HepG2 (cell line): ENCODE results near the gene THAP5. TPM values are rescaled to one million over a fixed set of nuclear protein-coding genes. Genes with fewer than 3 reads are reported as not detected.

ENCODE experiments used
- ARID4A ChIP-seq: sonication (generic); formaldehyde crosslinking; IDR thresholded peaks from 2 replicates; pipeline ENCODE4 v1.5.0; 2020; ENCODE audit warnings: mild to moderate bottlenecking, missing genetic modification reagents, borderline replicate concordance
- DBP ChIP-seq: sonication (generic); formaldehyde crosslinking; IDR thresholded peaks from 2 replicates; pipeline ENCODE4 v1.4.0; 2020; ENCODE audit warnings: missing genetic modification reagents; ENCODE audit errors: not compliant biosample characterization
- HDAC1 ChIP-seq: sonication (generic); formaldehyde crosslinking; IDR thresholded peaks from 2 replicates; pipeline ENCODE4 v1.5.1; 2020; ENCODE audit warnings: mild to moderate bottlenecking, missing genetic modification reagents
- KDM4B ChIP-seq: sonication (generic); formaldehyde crosslinking; IDR thresholded peaks from 2 replicates; pipeline ENCODE4 v1.4.0; 2020; ENCODE audit warnings: missing genetic modification reagents
- MXD3 ChIP-seq: IDR thresholded peaks from 2 replicates; pipeline ENCODE4 v1.6.1; 2016; ENCODE audit warnings: mild to moderate bottlenecking, missing biosample characterization, missing genetic modification reagents
- PHF20 ChIP-seq: sonication (generic); formaldehyde crosslinking; IDR thresholded peaks from 2 replicates; pipeline ENCODE4 v1.5.0; 2020; ENCODE audit warnings: mild to moderate bottlenecking, missing genetic modification reagents
- THAP11 ChIP-seq: IDR thresholded peaks from 2 replicates; pipeline ENCODE4 v1.6.1; 2016; ENCODE audit warnings: missing biosample characterization, missing genetic modification reagents
- TOE1 ChIP-seq: sonication (generic); formaldehyde crosslinking; IDR thresholded peaks from 2 replicates; pipeline ENCODE4 v1.4.0; 2020; ENCODE audit warnings: mild to moderate bottlenecking, missing genetic modification reagents
- ZNF276 ChIP-seq: sonication (generic); formaldehyde crosslinking; IDR thresholded peaks from 2 replicates; pipeline ENCODE4 v1.4.0; 2020; ENCODE audit warnings: mild to moderate bottlenecking, low read depth, missing genetic modification reagents
- ZNF432 ChIP-seq: sonication (generic); formaldehyde crosslinking; IDR thresholded peaks from 2 replicates; pipeline ENCODE4 v1.5.0; 2020; ENCODE audit warnings: missing genetic modification reagents, mild to moderate bottlenecking, borderline replicate concordance
- ZNF574 ChIP-seq: sonication (generic); formaldehyde crosslinking; IDR thresholded peaks from 2 replicates; pipeline ENCODE4 v1.4.0; 2020; ENCODE audit warnings: missing genetic modification reagents
- ZNF577 ChIP-seq: sonication (generic); formaldehyde crosslinking; IDR thresholded peaks from 2 replicates; pipeline ENCODE4 v1.4.0; 2020; ENCODE audit warnings: mild to moderate bottlenecking, low read depth, missing genetic modification reagents, borderline replicate concordance
- ZNF616 ChIP-seq: sonication (generic); formaldehyde crosslinking; IDR thresholded peaks from 2 replicates; pipeline ENCODE4 v1.5.0; 2020; ENCODE audit warnings: low read depth, mild to moderate bottlenecking, missing genetic modification reagents
- ZSCAN5A ChIP-seq: sonication (generic); formaldehyde crosslinking; IDR thresholded peaks from 2 replicates; pipeline ENCODE4 v1.8.0; 2022; ENCODE audit warnings: mild to moderate bottlenecking, missing genetic modification reagents, borderline replicate concordance
- polyA plus RNA-seq, 8 experiments: library from polyadenylated mRNA; depleted of rRNA in 3 of 8; stranded (reverse) in 7 of 8; unstranded in 1 of 8; fragments of >200 nt; fragmentation: Illumina TruSeq in 4 of 8; extraction: Trizol in 4 of 8; gene quantifications; 2 replicates each; pipeline versions ENCODE4 v1.2.1 to v1.2.3, GENCODE V29; 2011 to 2016; ENCODE audit warnings: low read depth in 4 of 8, missing spikeins in 1 of 8, mixed read lengths in 1 of 8; ENCODE audit not compliant: insufficient read depth in 1 of 8
- total RNA-seq, 5 experiments: library from RNA; depleted of rRNA; stranded (reverse); fragments of >200 nt; fragmentation: Illumina TruSeq; extraction: Trizol; gene quantifications; 2 replicates each; pipeline ENCODE4 v1.2.3, GENCODE V29; 2016; ENCODE audit warnings: low read depth in 1 of 5

Gene THAP5
- total and polyA plus RNA-seq, 2 of the 13 experiments (the other 11 are each of a cell fraction or from before 2014, with no cell fraction given), result 3.6 to 11.8 TPM

GRCh38 chr7:108525985-108526767, 43.3 kb downstream of the THAP5 start, which contains the start of gene PNPLA8 (continued):
- TF ChIP-seq ZNF574 (CRISPR knock-in tag), result peak; percentile 76; the same call in 1 of the 2 replicates
- peak; percentile 65; the same call in 1 of the 2 replicates for TF ChIP-seq ZNF616
- TF ChIP-seq DBP (CRISPR knock-in tag), result no peak
- TF ChIP-seq PHF20 (CRISPR knock-in tag), result peak; percentile 85
- TF ChIP-seq MXD3 (CRISPR knock-in tag), result no peak; the same call in 1 of the 2 replicates
- no peak for TF ChIP-seq TOE1 (CRISPR knock-in tag)
- peak; percentile 95 for TF ChIP-seq HDAC1 (CRISPR knock-in tag)
- peak; percentile 98 for TF ChIP-seq ARID4A (CRISPR knock-in tag)
- no peak for TF ChIP-seq ZNF276 (CRISPR knock-in tag)
- peak; percentile 92 for TF ChIP-seq THAP11 (CRISPR knock-in tag)
- TF ChIP-seq ZNF432 (CRISPR knock-in tag), result no peak
- peak; percentile 75; the same call in 1 of the 2 replicates for TF ChIP-seq ZSCAN5A (CRISPR knock-in tag)
- no peak for TF ChIP-seq ZNF577 (CRISPR knock-in tag)
- TF ChIP-seq KDM4B (CRISPR knock-in tag), result no peak; the same call in 1 of the 2 replicates
